22Rv1 (cell line): ENCODE results near the gene CRADD.

ENCODE experiments used
- H3K27ac ChIP-seq: fragments of 450-650 bp; 2 replicates; pipeline ENCODE4 v1.5.1; 2017
- CTCF ChIP-seq: fragments of 450-650 bp; IDR thresholded peaks from 2 replicates; pipeline ENCODE4 v1.5.1; 2017; ENCODE audit warnings: mild to moderate bottlenecking
- ZFX ChIP-seq: fragments of 450-650 bp; IDR thresholded peaks from 2 replicates; pipeline ENCODE4 v1.6.1; 2017; ENCODE audit warnings: antibody characterized with exemption, borderline replicate concordance

The CRADD gene

GRCh38 chr12:93829016-93829415 is 151.8 kb downstream of the CRADD start:
- TF ChIP-seq CTCF: no peak
- TF ChIP-seq ZFX: no peak
- H3K27ac ChIP-seq: no peak overlapping the region

GRCh38 chr12:93831374-93831773 is 154.2 kb downstream of the CRADD start:
- H3K27ac ChIP-seq: no peak overlapping the region
- TF ChIP-seq CTCF (no peak), ZFX (no peak)

GRCh38 chr12:93832131-93832530 is 155.0 kb downstream of the CRADD start:
- H3K27ac ChIP-seq: no peak overlapping the region
- TF ChIP-seq CTCF (no peak), ZFX (no peak)

GRCh38 chr12:93833946-93834345 is 156.8 kb downstream of the CRADD start:
- TF ChIP-seq ZFX (no peak), CTCF (no peak)
- no peak overlapping the region for H3K27ac ChIP-seq

- TF ChIP-seq ZFX: no peak
- no peak for TF ChIP-seq CTCF
- no peak overlapping the region for H3K27ac ChIP-seq
Measured at GRCh38 chr12:93836620-93837260, 159.6 kb downstream of the CRADD start.

- H3K27ac ChIP-seq: no peak overlapping the region
- TF ChIP-seq ZFX (no peak), CTCF (no peak)
Measured at GRCh38 chr12:93838193-93838592, 161.0 kb downstream of the CRADD start.

GRCh38 chr12:93839064-93839463 is 161.9 kb downstream of the CRADD start:
- TF ChIP-seq ZFX: no peak
- no peak for TF ChIP-seq CTCF
- H3K27ac ChIP-seq: no peak overlapping the region
